Natural killer cell treated with Interleukin-12 subunit alpha and Interleukin-12 subunit beta and Interleukin-15 and Interleukin-18, amount 100 ng/mL, for 72 hours (primary cell): ENCODE data around the gene LEKR1. TPM values are rescaled to one million over a fixed set of nuclear protein-coding genes. Genes with fewer than 3 reads are reported as not detected.
A peak's percentile ranks its signal among the peaks of the same experiment; 100 is the strongest.

ENCODE experiments used
- ATAC-seq, 2 donors: fragments of 150-1000 bp; cut with Tn5 transposase in 1 of 2; sonication (Bioruptor Pico), chemical (Tn5 transposase) in 1 of 2; 2 replicates each; pipeline ENCODE4 v1.10.0; 2021
- DNase-seq: peaks from one replicate; pipeline ENCODE4 v3.0.0; 2022; ENCODE audit warnings: low spot score
- H3K27ac Mint-ChIP-seq, 2 donors: 1 replicate in 1 of 2; 2 replicates in 1 of 2; pipeline ENCODE4 v1.8.0; 2022; ENCODE audit warnings: mixed read lengths in 2 of 2, mild to moderate bottlenecking in 1 of 2, moderate library complexity in 1 of 2
- H3K27me3 Mint-ChIP-seq, 2 donors: 1 replicate in 1 of 2; 2 replicates in 1 of 2; pipeline ENCODE4 v1.8.0; 2022; ENCODE audit warnings: mixed read lengths in 2 of 2
- H3K36me3 Mint-ChIP-seq: one replicate; pipeline ENCODE4 v1.8.0; 2022; ENCODE audit warnings: mixed read lengths
- H3K4me1 Mint-ChIP-seq, 2 donors: 1 replicate in 1 of 2; 2 replicates in 1 of 2; pipeline ENCODE4 v1.8.0; 2022; ENCODE audit warnings: low read depth in 2 of 2, mixed read lengths in 2 of 2, mild to moderate bottlenecking in 1 of 2
- H3K4me3 Mint-ChIP-seq: one replicate; pipeline ENCODE4 v1.8.0; 2022; ENCODE audit warnings: mixed read lengths
- H3K9me3 Mint-ChIP-seq: 2 replicates; pipeline ENCODE4 v1.8.0; 2022; ENCODE audit warnings: mixed read lengths
- total RNA-seq, 2 donors: library from RNA; stranded (reverse); gene quantifications; one replicate each; pipeline ENCODE4 v1.2.3, GENCODE V29; 2022

The LEKR1 gene
- 1 to 10 TPM in 1 of 2 donors, under 1 TPM in 1; 0.43 to 1.3 TPM for total RNA-seq

DNA sequence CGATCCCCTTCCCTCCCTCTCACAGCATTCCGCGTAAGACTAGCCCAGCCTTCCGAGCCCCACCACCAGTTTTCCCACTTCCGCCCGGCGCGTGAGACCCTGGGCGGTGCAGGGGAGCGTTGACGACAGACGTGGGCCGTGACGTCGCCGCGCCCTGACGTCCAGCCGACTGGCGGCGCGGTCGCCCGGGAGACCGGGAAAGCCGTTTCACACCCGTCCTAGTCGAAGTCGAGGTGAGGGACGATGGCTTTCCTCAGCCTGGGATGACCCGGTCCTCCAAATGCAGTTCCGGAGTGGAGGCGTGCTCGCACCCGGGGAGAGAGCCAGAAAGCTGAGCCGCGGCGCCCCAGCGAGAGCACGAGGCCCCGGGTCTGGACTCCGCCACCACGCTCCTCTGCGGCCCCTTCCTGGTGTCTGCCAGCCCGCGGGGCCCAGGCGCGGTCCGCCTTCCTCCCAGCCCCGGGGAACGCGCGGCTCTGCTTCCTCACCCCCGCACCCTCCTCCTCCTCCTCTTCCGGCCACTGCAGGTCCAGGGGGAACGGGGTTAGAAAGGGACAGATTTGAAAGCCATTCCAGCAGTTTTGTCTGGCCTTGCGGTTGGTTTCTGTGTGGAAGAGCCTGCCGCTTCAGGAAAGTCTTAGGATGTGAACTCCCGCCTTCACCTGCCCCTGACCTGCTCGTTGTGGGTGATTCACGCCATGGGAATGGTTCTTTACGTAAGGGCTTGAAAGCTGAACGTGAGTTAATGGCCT, at the start of gene LEKR1:
LEKR1 (plus strand) TSS at position 210 of the 752 bp plus-strand sequence. CDS start 2,977 bp downstream, outside the sequence.
- Mint-ChIP-seq H3K4me3 (peak within 1 kb of the TSS; percentile 90), H3K36me3 (no peaks in the 10 kb centered on the region), H3K4me1 (peaks cover 14 to 15% of the 10 kb centered on the region in 2 donors), H3K27ac (peak within 1 kb of the TSS; percentile 90 to 94), H3K9me3 (no peaks in the 10 kb centered on the region), H3K27me3 (no peaks in the 10 kb centered on the region)
- DNase-seq: peak; percentile 84
- ATAC-seq: peak; percentile 90 to 91

DNA sequence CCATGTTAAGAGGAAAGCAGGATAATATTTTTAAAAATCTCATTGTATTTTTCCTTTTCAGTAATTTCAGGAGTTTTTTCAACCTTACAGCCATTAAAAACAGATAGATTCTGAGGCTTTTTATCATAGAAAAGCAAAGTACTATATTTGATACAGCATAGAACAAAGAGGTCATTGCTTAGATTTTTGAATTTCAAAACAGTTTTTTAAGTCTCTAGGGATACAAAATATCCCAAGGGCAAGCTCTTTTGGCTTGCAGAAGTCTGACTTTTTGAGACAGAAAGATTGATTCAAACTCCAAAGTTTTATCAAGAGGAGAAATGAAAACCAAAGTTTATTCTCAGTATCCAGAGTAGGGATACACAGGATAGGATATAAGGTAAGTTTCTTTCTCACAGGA, 49.3 kb upstream of the LEKR1 start:
- Mint-ChIP-seq H3K27ac (no peak overlapping the region), H3K4me3 (no peak overlapping the region), H3K36me3 (peaks cover under 1% of the 10 kb centered on the region), H3K9me3 (no peaks in the 10 kb centered on the region), H3K4me1 (peaks cover 4 to 5% of the 10 kb centered on the region in 2 donors), H3K27me3 (peaks cover 0 to 9% of the 10 kb centered on the region in 2 donors)
- DNase-seq (no peak), ATAC-seq (no peak)

DNA sequence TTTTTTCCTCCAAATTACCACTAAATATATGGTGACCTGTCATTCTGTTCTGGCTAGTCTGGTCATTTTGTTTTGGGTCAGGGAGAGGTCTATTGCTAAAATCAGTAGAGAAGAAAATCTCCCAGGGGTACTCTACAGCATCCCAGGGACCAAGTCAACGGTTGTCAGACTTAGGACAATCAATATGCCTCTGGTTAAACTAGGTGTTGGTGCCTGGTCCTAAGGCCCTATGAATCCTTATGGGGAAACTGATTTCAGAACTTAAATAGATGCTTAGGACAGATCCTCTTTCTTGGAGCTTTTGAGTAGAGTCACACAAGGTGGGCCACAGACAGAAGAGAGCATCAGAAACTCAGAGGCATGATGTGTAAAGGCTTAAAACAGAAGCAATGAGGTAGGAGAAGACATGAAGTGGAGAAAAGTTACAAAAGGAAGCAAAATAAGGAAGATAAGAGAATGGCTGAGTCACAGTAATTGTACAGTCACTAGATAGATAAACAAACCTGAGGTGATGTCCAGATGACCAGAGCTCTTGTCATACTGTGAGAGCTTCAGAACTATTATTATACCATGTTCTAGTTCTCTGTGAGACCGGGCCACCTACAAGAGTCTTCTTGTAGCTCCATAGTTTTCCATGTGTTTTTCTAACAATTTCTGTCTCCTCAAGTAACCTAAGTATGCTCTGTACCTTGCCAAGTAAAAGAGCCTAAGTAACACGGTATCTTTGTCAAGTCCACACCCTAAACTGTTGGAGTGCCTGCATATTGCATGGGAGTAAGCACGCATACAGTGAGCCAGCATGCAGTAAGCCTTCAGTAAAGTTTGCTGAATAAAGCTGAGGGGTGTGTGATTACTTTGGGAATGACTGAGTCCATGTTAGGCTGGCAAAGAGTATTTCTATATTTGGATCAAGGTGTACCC, 44.6 kb upstream of the LEKR1 start:
- no peak for ATAC-seq
- Mint-ChIP-seq H3K4me1 (peaks cover 3 to 9% of the 10 kb centered on the region in 2 donors), H3K9me3 (no peaks in the 10 kb centered on the region), H3K27ac (no peak overlapping the region), H3K4me3 (no peak overlapping the region), H3K36me3 (no peaks in the 10 kb centered on the region), H3K27me3 (peaks cover 0 to 4% of the 10 kb centered on the region in 2 donors)
- DNase-seq: no peak

DNA sequence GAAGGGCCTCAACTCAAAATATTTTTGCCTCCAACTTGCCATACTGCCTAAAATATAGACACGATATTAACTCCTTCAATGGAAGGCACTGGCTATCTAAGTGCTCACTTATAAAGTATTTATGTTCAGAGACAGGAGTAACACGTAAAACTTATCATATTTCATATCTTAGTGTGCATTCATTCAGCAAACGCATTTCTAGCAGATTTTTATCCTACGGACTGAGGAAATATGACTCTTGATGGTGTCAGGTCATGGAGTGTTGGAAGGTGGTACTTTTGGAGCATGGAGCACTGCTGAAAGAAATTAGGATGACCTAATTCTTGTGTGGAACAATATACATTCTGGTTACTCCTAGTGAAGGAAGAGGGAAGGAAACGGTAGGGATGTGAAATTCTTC, 43.8 kb upstream of the LEKR1 start:
- Mint-ChIP-seq H3K4me3 (no peak overlapping the region), H3K9me3 (no peaks in the 10 kb centered on the region), H3K4me1 (peaks cover 3 to 15% of the 10 kb centered on the region in 2 donors), H3K36me3 (no peaks in the 10 kb centered on the region), H3K27me3 (peaks cover 0 to 4% of the 10 kb centered on the region in 2 donors), H3K27ac (no peak overlapping the region)
- DNase-seq: no peak
- no peak for ATAC-seq

DNA sequence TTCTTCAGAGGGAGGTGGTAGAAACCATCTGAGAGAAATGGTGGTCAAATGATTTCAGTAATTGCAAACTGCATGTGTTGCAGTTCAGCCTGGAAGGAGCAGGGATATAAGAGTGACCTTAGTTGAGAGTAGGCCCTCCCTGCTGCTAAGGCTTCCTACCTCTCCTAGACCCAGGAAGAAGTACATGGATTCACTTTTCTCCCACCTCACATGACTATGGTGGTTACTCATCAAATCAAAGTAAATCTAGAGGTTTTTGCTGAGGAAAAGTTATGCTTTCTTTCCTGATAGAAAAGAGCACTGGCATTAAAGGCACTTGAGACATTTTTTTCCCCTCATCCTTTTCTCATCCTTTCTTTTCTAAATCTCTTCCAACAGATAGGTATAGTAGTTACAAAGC, 43.2 kb upstream of the LEKR1 start:
- ATAC-seq: no peak
- Mint-ChIP-seq H3K27ac (no peak overlapping the region), H3K9me3 (no peaks in the 10 kb centered on the region), H3K27me3 (peaks cover 0 to 2% of the 10 kb centered on the region in 2 donors), H3K4me1 (peaks cover 4 to 21% of the 10 kb centered on the region in 2 donors), H3K4me3 (no peak overlapping the region), H3K36me3 (no peaks in the 10 kb centered on the region)
- DNase-seq: no peak

DNA sequence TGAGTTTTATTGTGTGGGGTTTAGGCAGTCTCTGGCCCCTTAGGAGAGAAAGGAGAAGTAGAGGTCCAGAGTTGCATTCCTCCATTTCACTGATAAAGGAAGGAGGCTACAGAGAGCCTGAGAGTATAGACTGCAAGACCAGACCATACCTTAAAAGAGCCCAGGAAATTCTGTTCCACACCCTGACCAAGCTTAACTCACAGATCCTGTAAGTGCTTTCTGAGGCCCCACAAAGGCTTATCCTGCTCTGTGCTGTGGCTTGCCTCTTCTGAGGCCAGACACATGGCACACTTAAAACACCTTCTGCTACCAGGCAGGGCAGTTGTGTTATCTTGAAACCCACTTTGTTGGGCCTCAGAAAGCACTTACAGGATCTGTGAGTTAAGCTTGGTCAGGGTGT, 39.2 kb upstream of the LEKR1 start:
- peak in 1 of 2 donors; percentile 42 for ATAC-seq
- no peaks in the 10 kb centered on the region for H3K27me3 Mint-ChIP-seq

DNA sequence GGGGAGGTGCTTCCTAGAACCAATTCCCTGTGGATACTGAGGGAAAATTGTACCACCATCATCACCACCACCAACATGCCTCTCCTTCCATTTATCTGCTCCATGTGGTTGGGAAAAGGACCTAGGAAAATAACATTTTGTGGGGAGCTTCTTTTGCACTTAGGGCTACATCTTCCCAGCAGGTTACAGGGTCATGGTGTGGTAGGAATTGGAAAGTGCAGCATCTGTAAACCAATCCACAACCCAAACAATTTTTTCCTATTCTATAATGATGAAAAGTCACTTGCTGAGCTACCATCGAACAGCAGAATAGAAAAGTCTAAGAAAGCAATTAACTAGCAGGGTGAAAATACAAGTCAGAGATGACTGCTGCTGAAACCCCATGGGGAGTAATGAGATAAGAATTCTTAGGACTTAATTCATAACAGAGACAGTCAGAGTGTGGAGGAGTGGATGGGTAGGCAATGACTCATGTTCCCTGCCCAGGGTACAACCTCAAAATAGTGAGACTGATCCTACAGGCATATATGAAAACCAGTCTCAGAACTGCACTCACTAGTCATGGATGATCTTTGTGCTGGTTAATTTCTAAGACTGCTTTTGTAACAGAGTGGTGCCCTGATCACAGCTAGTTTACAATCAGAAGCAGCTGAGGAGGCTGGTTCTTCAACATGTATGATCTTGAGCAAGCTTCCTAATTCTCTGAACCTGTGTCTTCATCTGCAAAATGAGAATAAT, 38.1 kb upstream of the LEKR1 start:
- Mint-ChIP-seq H3K27me3 (no peaks in the 10 kb centered on the region), H3K4me3 (no peak overlapping the region), H3K9me3 (peaks cover 3% of the 10 kb centered on the region), H3K36me3 (peaks cover 6% of the 10 kb centered on the region), H3K4me1 (peaks cover 18 to 32% of the 10 kb centered on the region in 2 donors), H3K27ac (no peak overlapping the region)
- ATAC-seq (peak in 1 of 2 donors; percentile 88), DNase-seq (no peak)

More for the DNA sequence above, 39.2 kb upstream of the LEKR1 start:
- peaks cover 9 to 21% of the 10 kb centered on the region in 2 donors for H3K4me1 Mint-ChIP-seq
- H3K27ac Mint-ChIP-seq: no peak overlapping the region
- H3K4me3 Mint-ChIP-seq: no peak overlapping the region
- no peak for DNase-seq
- H3K36me3 Mint-ChIP-seq: peaks cover under 1% of the 10 kb centered on the region
- no peaks in the 10 kb centered on the region for H3K9me3 Mint-ChIP-seq

DNA sequence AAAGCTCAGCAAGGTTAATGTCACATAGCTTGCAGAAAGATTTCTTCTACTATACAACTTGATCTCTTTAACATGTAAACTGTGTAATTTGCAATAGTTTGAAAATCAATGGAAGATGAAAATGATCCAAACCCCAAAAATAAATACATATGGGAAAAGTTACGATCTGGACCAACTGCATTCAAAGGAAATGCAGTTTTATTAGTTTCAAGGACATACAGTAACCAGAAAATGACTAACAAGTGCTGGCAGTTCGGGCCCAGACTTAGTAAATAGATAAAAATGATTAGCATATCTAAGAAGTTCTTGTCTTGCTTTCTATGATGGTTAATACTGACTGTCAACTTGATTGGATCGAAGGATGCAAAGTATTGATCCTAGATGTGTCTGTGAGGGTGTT, 37.3 kb upstream of the LEKR1 start:
- DNase-seq (no peak), ATAC-seq (no peak)
- H3K27ac Mint-ChIP-seq: no peak overlapping the region
- peaks cover 24 to 39% of the 10 kb centered on the region in 2 donors for H3K4me1 Mint-ChIP-seq
- peaks cover 6% of the 10 kb centered on the region for H3K9me3 Mint-ChIP-seq
- peaks cover 11% of the 10 kb centered on the region for H3K36me3 Mint-ChIP-seq
- no peaks in the 10 kb centered on the region for H3K27me3 Mint-ChIP-seq
- no peak overlapping the region for H3K4me3 Mint-ChIP-seq

DNA sequence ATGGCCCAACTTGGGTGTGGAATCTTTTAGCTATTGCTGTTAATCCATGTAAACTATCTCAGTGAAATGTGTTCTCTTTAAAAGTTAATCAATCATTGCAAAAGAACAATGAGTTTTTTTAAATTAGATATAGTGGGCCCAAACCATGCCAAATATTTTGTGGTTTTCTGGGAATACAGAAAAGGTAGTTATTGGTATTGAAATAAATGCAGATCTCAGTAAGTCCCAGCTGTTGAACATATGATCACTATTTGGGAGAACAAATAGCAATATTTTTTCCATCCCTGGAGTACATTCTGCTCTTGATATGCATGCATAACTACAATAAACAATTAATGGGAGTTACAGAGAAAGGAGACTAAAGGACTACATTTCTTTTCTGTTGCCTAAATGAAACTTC, 36.0 kb upstream of the LEKR1 start:
- Mint-ChIP-seq H3K4me1 (peaks cover 21 to 35% of the 10 kb centered on the region in 2 donors), H3K4me3 (no peak overlapping the region), H3K27ac (no peak overlapping the region), H3K9me3 (peaks cover 6% of the 10 kb centered on the region), H3K36me3 (peaks cover 11% of the 10 kb centered on the region), H3K27me3 (no peaks in the 10 kb centered on the region)
- ATAC-seq (no peak), DNase-seq (no peak)

DNA sequence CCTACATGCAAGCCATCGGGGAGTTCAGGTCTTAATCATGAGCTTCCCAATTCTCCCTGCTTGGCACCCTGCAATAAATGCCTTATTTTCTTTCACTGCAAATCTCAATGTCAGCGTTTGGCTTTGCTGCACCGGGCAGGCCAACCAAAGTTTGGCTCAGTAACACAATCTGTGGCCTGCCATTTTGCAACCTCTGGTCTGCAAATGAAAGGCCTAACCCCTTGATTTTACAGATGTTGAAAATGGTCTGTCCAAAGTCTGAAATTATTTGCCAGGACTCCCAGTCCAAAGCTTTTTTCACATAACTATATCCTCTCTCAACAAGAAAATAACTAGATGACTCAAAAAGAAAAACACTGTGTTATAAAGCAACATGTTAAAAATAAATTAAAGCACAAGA, 34.0 kb upstream of the LEKR1 start:
- Mint-ChIP-seq H3K9me3 (peaks cover 6% of the 10 kb centered on the region), H3K36me3 (peaks cover 11% of the 10 kb centered on the region), H3K4me1 (peaks cover 25 to 36% of the 10 kb centered on the region in 2 donors), H3K4me3 (peak overlapping the region; percentile 40), H3K27ac (peak overlapping the region; percentile 72 to 81), H3K27me3 (no peaks in the 10 kb centered on the region)
- ATAC-seq: no peak
- no peak for DNase-seq

DNA sequence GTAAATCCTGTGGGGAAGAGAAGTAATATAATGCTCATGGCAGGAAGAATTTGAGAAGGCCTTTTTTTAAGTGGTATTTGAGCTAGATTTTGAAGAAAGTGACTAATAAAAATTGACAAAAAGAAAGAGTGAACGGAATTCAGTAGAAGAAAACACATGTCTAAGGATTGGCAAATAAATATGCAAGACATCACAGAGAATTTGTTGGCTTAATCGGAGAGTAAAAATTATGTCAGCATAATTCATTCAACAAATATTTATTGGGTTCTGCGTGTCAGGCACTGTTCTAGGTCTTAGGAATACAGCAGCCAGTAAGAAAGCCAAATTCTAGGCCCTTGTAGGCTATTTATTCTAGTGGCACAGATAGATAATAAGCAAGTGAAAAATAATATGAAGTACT, 33.6 kb upstream of the LEKR1 start:
- Mint-ChIP-seq H3K27me3 (no peaks in the 10 kb centered on the region), H3K36me3 (peaks cover 11% of the 10 kb centered on the region), H3K4me1 (peaks cover 25 to 31% of the 10 kb centered on the region in 2 donors), H3K9me3 (peaks cover 6% of the 10 kb centered on the region), H3K4me3 (peak overlapping the region; percentile 40), H3K27ac (peak overlapping the region; percentile 72 to 81)
- DNase-seq (no peak), ATAC-seq (no peak)

DNA sequence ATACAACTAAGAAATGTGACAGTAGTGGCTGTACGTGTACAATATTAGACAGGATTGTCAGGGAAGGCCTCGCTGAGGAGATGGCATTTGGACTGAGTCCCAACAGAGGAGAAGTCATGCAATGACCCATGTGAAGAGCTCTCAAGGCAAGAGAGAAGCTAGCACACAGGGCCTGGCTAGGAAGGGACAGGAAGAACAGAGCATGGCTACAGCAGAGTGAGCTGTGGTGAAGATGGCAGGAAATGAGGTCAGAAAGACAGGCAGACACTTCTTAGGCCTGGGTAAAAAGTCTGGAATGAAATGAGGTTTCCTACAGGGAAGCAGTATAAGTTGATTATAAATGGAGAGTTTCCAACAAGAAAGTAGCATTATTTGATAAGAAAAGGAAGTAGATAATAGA, 33.2 kb upstream of the LEKR1 start:
- peak overlapping the region; percentile 72 to 81 for H3K27ac Mint-ChIP-seq
- peak overlapping the region; percentile 31 for H3K4me3 Mint-ChIP-seq
- DNase-seq: no peak

DNA sequence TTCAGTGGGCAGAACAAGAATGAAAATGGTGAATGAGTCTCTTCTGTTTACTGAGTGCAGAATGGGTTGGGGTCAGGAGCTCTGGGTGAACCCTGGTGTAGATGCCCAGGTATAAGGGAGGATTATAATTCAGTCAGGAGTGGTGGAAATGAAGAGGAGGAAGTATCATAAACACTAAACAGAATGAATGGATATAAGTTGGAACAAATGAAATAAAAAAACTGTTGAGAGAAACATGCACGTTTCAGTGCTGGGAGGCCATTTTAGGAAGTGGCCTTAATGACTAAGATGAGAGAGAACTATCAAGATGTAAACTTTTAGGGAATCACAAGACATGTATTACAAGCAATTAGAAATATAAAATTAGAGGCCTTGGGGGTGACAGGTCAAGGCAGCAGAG, 32.8 kb upstream of the LEKR1 start:
- peak overlapping the region; percentile 31 for H3K4me3 Mint-ChIP-seq
- H3K36me3 Mint-ChIP-seq: peaks cover 11% of the 10 kb centered on the region
- peaks cover 6% of the 10 kb centered on the region for H3K9me3 Mint-ChIP-seq
- DNase-seq: no peak
- H3K27me3 Mint-ChIP-seq: no peaks in the 10 kb centered on the region
- H3K27ac Mint-ChIP-seq: peak overlapping the region; percentile 72 to 81
- peaks cover 22 to 24% of the 10 kb centered on the region in 2 donors for H3K4me1 Mint-ChIP-seq
- ATAC-seq: no peak

More for the DNA sequence above, 33.2 kb upstream of the LEKR1 start:
- H3K9me3 Mint-ChIP-seq: peaks cover 6% of the 10 kb centered on the region
- ATAC-seq: peak; percentile 77 to 88
- peaks cover 25 to 27% of the 10 kb centered on the region in 2 donors for H3K4me1 Mint-ChIP-seq
- H3K36me3 Mint-ChIP-seq: peaks cover 11% of the 10 kb centered on the region
- no peaks in the 10 kb centered on the region for H3K27me3 Mint-ChIP-seq
